Activated naive CD4-positive, alpha-beta T cell treated with anti-CD3 and anti-CD28 coated beads, Interleukin-2, amount 50 U/mL, for 72 hours (primary cell): Measurements from ENCODE around the gene CIAO2A. TPM values are rescaled to one million over a fixed set of nuclear protein-coding genes. Genes with fewer than 3 reads are reported as not detected.
A peak's percentile ranks its signal among the peaks of the same experiment; 100 is the strongest.
"Not testable (repeated sequence)": the region's sequence is repeated elsewhere in the genome, so short reads cannot be mapped to it uniquely, and the experiment has no call there.

Experiments
- ATAC-seq, 2 donors: fragments of 150-1000 bp; cut with Tn5 transposase; 2 replicates each; pipeline ENCODE4 v1.10.0; 2021; ENCODE audit warnings: mild to moderate bottlenecking in 2 of 2, moderate library complexity in 2 of 2
- DNase-seq, 2 donors: peaks; one replicate each; pipeline ENCODE4 v3.0.0; 2021 to 2022; ENCODE audit warnings: low spot score in 2 of 2
- H3K27ac Mint-ChIP-seq, 2 donors: one replicate each; pipeline ENCODE4 v1.8.0; 2022; ENCODE audit warnings: mild to moderate bottlenecking in 2 of 2, mixed read lengths in 2 of 2
- H3K36me3 Mint-ChIP-seq, 2 donors: one replicate each; pipeline ENCODE4 v1.8.0; 2022; ENCODE audit warnings: mixed read lengths in 2 of 2
- H3K9me3 Mint-ChIP-seq, 2 donors: one replicate each; pipeline ENCODE4 v1.8.0; 2022; ENCODE audit warnings: mixed read lengths in 2 of 2
- total RNA-seq, 2 donors: library from RNA; stranded (reverse); gene quantifications; one replicate each; pipeline ENCODE4 v1.2.3, GENCODE V29; 2022

The CIAO2A gene
- total RNA-seq, 2 donors from 2014 or later: 77.9 to 95.4 TPM

- not testable (repeated sequence) for DNase-seq, H3K9me3 Mint-ChIP-seq, H3K36me3 Mint-ChIP-seq, ATAC-seq, H3K27ac Mint-ChIP-seq
Measured at GRCh38 chr15:64059104-64059503, 34.5 kb downstream of the CIAO2A start.

GRCh38 chr15:64058279-64058678, 35.4 kb downstream of the CIAO2A start:
- ATAC-seq (no peak), DNase-seq (no peak)

GRCh38 chr15:64053674-64054073, 40.0 kb downstream of the CIAO2A start:
- H3K27ac Mint-ChIP-seq, ATAC-seq, H3K9me3 Mint-ChIP-seq, H3K36me3 Mint-ChIP-seq, DNase-seq: not testable (repeated sequence)

More at GRCh38 chr15:64058279-64058678, 35.4 kb downstream of the CIAO2A start:
- Mint-ChIP-seq H3K9me3 (no peaks in the 10 kb centered on the region), H3K27ac (no peak overlapping the region), H3K36me3 (no peaks in the 10 kb centered on the region)

- ATAC-seq (no peak), DNase-seq (no peak)
- no peak overlapping the region for H3K27ac Mint-ChIP-seq
- no peaks in the 10 kb centered on the region for H3K36me3 Mint-ChIP-seq
- H3K9me3 Mint-ChIP-seq: no peaks in the 10 kb centered on the region
Measured at GRCh38 chr15:64052925-64053491, 40.6 kb downstream of the CIAO2A start.

GRCh38 chr15:64051407-64052259, 42.0 kb downstream of the CIAO2A start:
- DNase-seq (no peak), ATAC-seq (no peak)
- Mint-ChIP-seq H3K36me3 (no peaks in the 10 kb centered on the region), H3K9me3 (no peaks in the 10 kb centered on the region), H3K27ac (no peak overlapping the region)

- H3K36me3 Mint-ChIP-seq: no peaks in the 10 kb centered on the region
- no peaks in the 10 kb centered on the region for H3K9me3 Mint-ChIP-seq
- no peak for ATAC-seq
- DNase-seq: no peak
- H3K27ac Mint-ChIP-seq: no peak overlapping the region
Measured at GRCh38 chr15:64051093-64051402, 42.6 kb downstream of the CIAO2A start.

GRCh38 chr15:64050281-64051092, 43.2 kb downstream of the CIAO2A start:
- Mint-ChIP-seq H3K36me3 (no peaks in the 10 kb centered on the region), H3K27ac (no peak overlapping the region), H3K9me3 (no peaks in the 10 kb centered on the region)
- ATAC-seq (no peak), DNase-seq (no peak)

GRCh38 chr15:64048781-64049460, 44.7 kb downstream of the CIAO2A start:
- no peak for ATAC-seq
- DNase-seq: no peak

GRCh38 chr15:64046421-64047153, 47.1 kb downstream of the CIAO2A start, which contains the start of gene DAPK2:
Gene DAPK2, minus strand, starts transcription at chr15:64046485. Its CDS starts 6,224 bp downstream, at chr15:64040261.
- no peaks in the 10 kb centered on the region for H3K36me3 Mint-ChIP-seq
- ATAC-seq (peak; percentile 94), DNase-seq (peak; percentile 70 to 83)
- H3K9me3 Mint-ChIP-seq: no peaks in the 10 kb centered on the region
- H3K27ac Mint-ChIP-seq: no peak within 1 kb of the TSS

More at GRCh38 chr15:64048781-64049460, 44.7 kb downstream of the CIAO2A start:
- H3K9me3 Mint-ChIP-seq: no peaks in the 10 kb centered on the region
- H3K27ac Mint-ChIP-seq: no peak overlapping the region
- H3K36me3 Mint-ChIP-seq: no peaks in the 10 kb centered on the region

GRCh38 chr15:64045774-64046420, 47.7 kb downstream of the CIAO2A start:
- H3K27ac Mint-ChIP-seq: no peak overlapping the region
- no peaks in the 10 kb centered on the region for H3K36me3 Mint-ChIP-seq
- ATAC-seq (peak; percentile 59 to 60), DNase-seq (no peak)
- no peaks in the 10 kb centered on the region for H3K9me3 Mint-ChIP-seq

- Mint-ChIP-seq H3K27ac (no peak overlapping the region), H3K9me3 (no peaks in the 10 kb centered on the region), H3K36me3 (no peaks in the 10 kb centered on the region)
- DNase-seq (no peak), ATAC-seq (no peak)
Measured at GRCh38 chr15:64045101-64045435, 48.6 kb downstream of the CIAO2A start.

GRCh38 chr15:64044300-64045100, 49.1 kb downstream of the CIAO2A start:
- Mint-ChIP-seq H3K27ac (no peak overlapping the region), H3K36me3 (no peaks in the 10 kb centered on the region), H3K9me3 (no peaks in the 10 kb centered on the region)
- DNase-seq (no peak), ATAC-seq (no peak)

- DNase-seq (no peak), ATAC-seq (no peak)
- no peaks in the 10 kb centered on the region for H3K36me3 Mint-ChIP-seq
- H3K9me3 Mint-ChIP-seq: no peaks in the 10 kb centered on the region
- H3K27ac Mint-ChIP-seq: no peak overlapping the region
Measured at GRCh38 chr15:64038878-64039610, 54.6 kb downstream of the CIAO2A start.

GRCh38 chr15:64037966-64038365, 55.7 kb downstream of the CIAO2A start:
- Mint-ChIP-seq H3K36me3 (no peaks in the 10 kb centered on the region), H3K9me3 (no peaks in the 10 kb centered on the region), H3K27ac (no peak overlapping the region)
- no peak for ATAC-seq
- DNase-seq: no peak

- no peak for ATAC-seq
- no peaks in the 10 kb centered on the region for H3K36me3 Mint-ChIP-seq
- H3K27ac Mint-ChIP-seq: no peak overlapping the region
- DNase-seq: no peak
- H3K9me3 Mint-ChIP-seq: no peaks in the 10 kb centered on the region
Measured at GRCh38 chr15:64037116-64037515, 56.5 kb downstream of the CIAO2A start.
